DOHH2 (cell line): ENCODE measurements around the gene GARNL3.

Source experiments
- H3F3A ChIP-seq: fragments of 200-600 bp; sonication (generic), shearing (Covaris generic); 2 replicates; pipeline ENCODE4 v1.6.0; 2016; ENCODE audit warnings: antibody characterized with exemption, mild to moderate bottlenecking; ENCODE audit not compliant: control insufficient read depth, insufficient read depth
- H3K27ac ChIP-seq: fragments of 200-600 bp; sonication (generic); 2 replicates; pipeline ENCODE4 v1.5.1; 2014; ENCODE audit warnings: low read depth, mild to moderate bottlenecking, low read length, moderate library complexity
- H3K27me3 ChIP-seq: fragments of 200-600 bp; sonication (generic); 2 replicates; pipeline ENCODE4 v1.6.1; 2014; ENCODE audit warnings: mild to moderate bottlenecking, low read length, mixed read lengths; ENCODE audit not compliant: control insufficient read depth
- H3K36me3 ChIP-seq: fragments of 200-600 bp; sonication (generic); 2 replicates; pipeline ENCODE4 v1.6.1; 2014; ENCODE audit warnings: mild to moderate bottlenecking, low read length, moderate library complexity, mixed read lengths; ENCODE audit not compliant: control insufficient read depth
- H3K4me1 ChIP-seq: fragments of 200-600 bp; sonication (generic); 2 replicates; pipeline ENCODE4 v1.6.1; 2014; ENCODE audit warnings: mild to moderate bottlenecking, low read length, mixed read lengths; ENCODE audit not compliant: control insufficient read depth
- H3K4me2 ChIP-seq: fragments of 200-600 bp; sonication (generic); 2 replicates; pipeline ENCODE4 v1.6.0; 2014; ENCODE audit warnings: mild to moderate bottlenecking, low read length, moderate library complexity
- H3K4me3 ChIP-seq: fragments of 200-600 bp; sonication (generic); 2 replicates; pipeline ENCODE4 v1.5.1; 2014; ENCODE audit warnings: mild to moderate bottlenecking, low read length, mixed read lengths
- H3K79me2 ChIP-seq: fragments of 200-600 bp; sonication (generic); 2 replicates; pipeline ENCODE4 v1.6.1; 2014; ENCODE audit warnings: mild to moderate bottlenecking, low read length, mixed read lengths; ENCODE audit not compliant: control insufficient read depth
- H3K9me2 ChIP-seq: fragments of 200-600 bp; sonication (generic); replicated peaks from 2 replicates; pipeline ENCODE4 v1.6.1; 2014; ENCODE audit warnings: mild to moderate bottlenecking, low read length, mixed read lengths; ENCODE audit not compliant: control insufficient read depth
- H3K9me3 ChIP-seq: fragments of 200-600 bp; sonication (generic); 2 replicates; pipeline ENCODE4 v1.6.1; 2014; ENCODE audit warnings: antibody characterized with exemption, low read length, mixed read lengths; ENCODE audit not compliant: control insufficient read depth, insufficient read depth
- H4K20me1 ChIP-seq: fragments of 200-600 bp; sonication (generic); 2 replicates; pipeline ENCODE4 v1.6.0; 2014; ENCODE audit warnings: low read depth, mild to moderate bottlenecking, antibody characterized with exemption, low read length, moderate library complexity; ENCODE audit not compliant: control insufficient read depth, insufficient read depth
- CTCF ChIP-seq: fragments of 200-600 bp; sonication (generic); IDR thresholded peaks from one replicate; pipeline ENCODE4 v1.5.1; 2014; ENCODE audit warnings: antibody characterized with exemption, mild to moderate bottlenecking, low read depth, low read length; ENCODE audit not compliant: poor library complexity, severe bottlenecking
- EZH2phosphoT487 ChIP-seq: fragments of 200-600 bp; sonication (generic); IDR thresholded peaks from 2 replicates; pipeline ENCODE4 v1.6.1; 2017; ENCODE audit warnings: borderline replicate concordance, mild to moderate bottlenecking, antibody characterized with exemption, low read length, moderate library complexity, mixed read lengths

The GARNL3 gene

DNA sequence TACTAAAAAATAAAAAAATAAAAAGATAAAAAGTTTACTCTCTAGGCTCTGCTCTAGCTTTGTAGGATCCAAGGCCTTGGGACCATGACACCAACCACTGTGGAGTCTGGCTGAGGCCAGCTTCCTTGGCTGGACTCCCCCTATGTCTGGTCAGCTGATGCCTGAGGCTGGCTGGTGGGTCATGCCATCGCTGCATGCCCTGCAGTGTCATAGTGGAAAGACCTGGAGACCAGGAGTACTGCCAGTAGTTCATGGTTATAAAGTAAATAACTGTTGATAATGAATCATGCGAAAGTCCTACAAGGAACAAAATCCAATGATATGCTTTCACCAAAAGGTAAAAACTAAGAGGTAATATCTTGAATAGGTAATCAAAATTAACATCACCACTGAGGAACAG, 43.2 kb downstream of the GARNL3 start:
- no peak overlapping the region for H3K27ac ChIP-seq
- no peaks in the 10 kb centered on the region for H3F3A ChIP-seq
- H3K36me3 ChIP-seq: no peaks in the 10 kb centered on the region
- TF ChIP-seq EZH2phosphoT487 (no peak), CTCF (no peak)
- no peak overlapping the region for H3K4me3 ChIP-seq
- H3K79me2 ChIP-seq: no peaks in the 10 kb centered on the region
- H3K4me2 ChIP-seq: no peak overlapping the region
- no peaks in the 10 kb centered on the region for H3K9me2 ChIP-seq
- no peaks in the 10 kb centered on the region for H3K9me3 ChIP-seq
- H4K20me1 ChIP-seq: no peaks in the 10 kb centered on the region
- H3K4me1 ChIP-seq: no peaks in the 10 kb centered on the region
- H3K27me3 ChIP-seq: no peaks in the 10 kb centered on the region; the same call in 1 of the 2 replicates

- H3K4me3 ChIP-seq: no peak overlapping the region
- H3K36me3 ChIP-seq: no peaks in the 10 kb centered on the region
- no peak overlapping the region for H3K27ac ChIP-seq
- H3K4me2 ChIP-seq: no peak overlapping the region
- no peaks in the 10 kb centered on the region; the same call in 1 of the 2 replicates for H3K27me3 ChIP-seq
- H3K9me2 ChIP-seq: no peaks in the 10 kb centered on the region
- H3K4me1 ChIP-seq: no peaks in the 10 kb centered on the region
- no peaks in the 10 kb centered on the region for H4K20me1 ChIP-seq
- no peak for TF ChIP-seq EZH2phosphoT487
- TF ChIP-seq CTCF: no peak
- no peaks in the 10 kb centered on the region for H3F3A ChIP-seq
- no peaks in the 10 kb centered on the region for H3K79me2 ChIP-seq
- no peaks in the 10 kb centered on the region for H3K9me3 ChIP-seq
These were observed 44.3 kb downstream of the GARNL3 start for GRCh38 chr9:127308652-127309434.

DNA sequence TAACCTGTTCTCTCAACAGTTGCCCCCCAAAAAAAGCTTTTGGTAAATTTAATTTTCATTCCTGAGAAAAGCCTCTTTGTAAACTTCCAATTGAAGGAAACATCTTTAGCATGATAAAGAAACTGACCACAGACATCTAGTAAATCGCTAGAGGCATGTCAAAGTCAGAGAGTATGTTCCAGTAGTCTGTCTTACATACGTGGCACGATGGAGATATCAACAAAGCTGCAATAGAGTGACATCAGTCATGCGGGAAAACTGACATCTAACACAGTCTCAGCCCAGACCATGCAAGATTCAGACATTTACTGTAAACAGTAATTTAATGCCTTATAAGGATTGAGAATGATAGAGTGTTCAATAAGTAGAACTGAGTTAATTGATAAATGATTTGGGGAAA, 45.1 kb downstream of the GARNL3 start:
- H3K9me3 ChIP-seq: no peaks in the 10 kb centered on the region
- H3K4me2 ChIP-seq: no peak overlapping the region
- H3K27me3 ChIP-seq: no peaks in the 10 kb centered on the region; the same call in 1 of the 2 replicates
- H3K4me3 ChIP-seq: no peak overlapping the region
- no peaks in the 10 kb centered on the region for H3K79me2 ChIP-seq
- H3K36me3 ChIP-seq: no peaks in the 10 kb centered on the region
- no peaks in the 10 kb centered on the region for H3K9me2 ChIP-seq
- H3K4me1 ChIP-seq: no peaks in the 10 kb centered on the region
- H3F3A ChIP-seq: no peaks in the 10 kb centered on the region
- no peak for TF ChIP-seq EZH2phosphoT487
- no peak for TF ChIP-seq CTCF
- H3K27ac ChIP-seq: no peak overlapping the region
- H4K20me1 ChIP-seq: no peaks in the 10 kb centered on the region
